Adrenal gland (tissue), 5 donors: ENCODE data around the gene TSPAN13.

Experiments used
- POLR2A ChIP-seq, 2 donors: fragments of 450-650 bp; IDR thresholded peaks; one replicate each; pipeline ENCODE4 v1.6.1; 2017; ENCODE audit warnings: antibody characterized with exemption in 2 of 2, mild to moderate bottlenecking in 2 of 2, moderate library complexity in 1 of 2
- TF ChIP-seq, protein P1 (sequence below), 6 experiments: fragments of 450-650 bp in 4 of 6; fragments of 200-600 bp in 2 of 6; sonication (generic) in 1 of 6; IDR thresholded peaks; 1 replicate in 5 of 6; 2 replicates in 1 of 6; pipeline versions ENCODE4 v1.5.1 to v1.8.0; 2016 to 2021; ENCODE audit warnings: antibody characterized with exemption in 6 of 6, mild to moderate bottlenecking in 2 of 6, moderate library complexity in 1 of 6
- donor health status: DM: no; HTN: no; CAD: no.

GRCh38 chr7:16758036-16758435 lies 4.5 kb downstream of the TSPAN13 start:
- TF ChIP-seq, protein P1, sequence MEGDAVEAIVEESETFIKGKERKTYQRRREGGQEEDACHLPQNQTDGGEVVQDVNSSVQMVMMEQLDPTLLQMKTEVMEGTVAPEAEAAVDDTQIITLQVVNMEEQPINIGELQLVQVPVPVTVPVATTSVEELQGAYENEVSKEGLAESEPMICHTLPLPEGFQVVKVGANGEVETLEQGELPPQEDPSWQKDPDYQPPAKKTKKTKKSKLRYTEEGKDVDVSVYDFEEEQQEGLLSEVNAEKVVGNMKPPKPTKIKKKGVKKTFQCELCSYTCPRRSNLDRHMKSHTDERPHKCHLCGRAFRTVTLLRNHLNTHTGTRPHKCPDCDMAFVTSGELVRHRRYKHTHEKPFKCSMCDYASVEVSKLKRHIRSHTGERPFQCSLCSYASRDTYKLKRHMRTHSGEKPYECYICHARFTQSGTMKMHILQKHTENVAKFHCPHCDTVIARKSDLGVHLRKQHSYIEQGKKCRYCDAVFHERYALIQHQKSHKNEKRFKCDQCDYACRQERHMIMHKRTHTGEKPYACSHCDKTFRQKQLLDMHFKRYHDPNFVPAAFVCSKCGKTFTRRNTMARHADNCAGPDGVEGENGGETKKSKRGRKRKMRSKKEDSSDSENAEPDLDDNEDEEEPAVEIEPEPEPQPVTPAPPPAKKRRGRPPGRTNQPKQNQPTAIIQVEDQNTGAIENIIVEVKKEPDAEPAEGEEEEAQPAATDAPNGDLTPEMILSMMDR (IDR thresholded peaks at IDR 0.05): no peak
- no peak for TF ChIP-seq POLR2A (IDR thresholded peaks at IDR 0.05)
